Measurements from ENCODE around the gene SEC63.

Gene SEC63

GRCh38 chr6:107853230-107853629, 104.8 kb downstream of the SEC63 start:
- no peak for DNase-seq

GRCh38 chr6:107849325-107849724, 108.7 kb downstream of the SEC63 start:
- no peak for DNase-seq

GRCh38 chr6:107847844-107848802, 109.9 kb downstream of the SEC63 start:
- no peak for DNase-seq

- no peak for DNase-seq
These were observed 111.7 kb downstream of the SEC63 start for GRCh38 chr6:107846262-107846795.

GRCh38 chr6:107845777-107846176, 112.2 kb downstream of the SEC63 start:
- no peak for DNase-seq

GRCh38 chr6:107843400-107843799, 114.6 kb downstream of the SEC63 start:
- DNase-seq, result no peak

GRCh38 chr6:107841275-107841670, 116.7 kb downstream of the SEC63 start:
- no peak for DNase-seq

- DNase-seq, result no peak
These were observed 117.3 kb downstream of the SEC63 start for GRCh38 chr6:107840636-107841274.

GRCh38 chr6:107833136-107833535, 124.9 kb downstream of the SEC63 start:
- no peak for DNase-seq

- no peak for DNase-seq
These were observed 125.6 kb downstream of the SEC63 start for GRCh38 chr6:107832151-107833056.

- DNase-seq, result no peak
These were observed 127.9 kb downstream of the SEC63 start for GRCh38 chr6:107830060-107830459.

- DNase-seq, result no peak
These were observed 130.5 kb downstream of the SEC63 start for GRCh38 chr6:107827541-107827940.

- no peak for DNase-seq
These were observed 134.9 kb downstream of the SEC63 start for GRCh38 chr6:107823047-107823557.

- no peak for DNase-seq
These were observed 135.6 kb downstream of the SEC63 start for GRCh38 chr6:107822176-107823046.

- no peak for DNase-seq
These were observed 136.4 kb downstream of the SEC63 start for GRCh38 chr6:107821591-107821990.

GRCh38 chr6:107820338-107821261, 137.4 kb downstream of the SEC63 start:
- no peak for DNase-seq

- DNase-seq, result no peak
These were observed 138.1 kb downstream of the SEC63 start for GRCh38 chr6:107819964-107820337.

- DNase-seq, result no peak
These were observed 138.8 kb downstream of the SEC63 start for GRCh38 chr6:107819217-107819616.

GRCh38 chr6:107818272-107818671, 139.7 kb downstream of the SEC63 start:
- DNase-seq, result no peak

GRCh38 chr6:107817784-107818183, 140.2 kb downstream of the SEC63 start:
- no peak for DNase-seq
